Mammary microvascular endothelial cell (primary cell): ENCODE measurements around the gene OLFML2A. TPM values are rescaled to one million over a fixed set of nuclear protein-coding genes. Genes with fewer than 3 reads are reported as not detected.

Experiments used
- total RNA-seq: library from RNA; depleted of rRNA; stranded (reverse); fragments of >200 nt; gene quantifications from 2 replicates; pipeline ENCODE4 v1.2.3, GENCODE V29; 2015

OLFML2A gene
- total RNA-seq, result 0.54 and 1.5 TPM in 2 replicates

GRCh38 chr9:124776954-124777648 lies at the start of gene OLFML2A:
Gene OLFML2A, plus strand, starts transcription at chr9:124777133. Its CDS starts 138 bp downstream, at chr9:124777271.

GRCh38 chr9:124771021-124771866 lies 5.7 kb upstream of the OLFML2A start, which contains the start of gene NR6A1:
Gene NR6A1, minus strand, starts transcription at chr9:124771311.

DNA sequence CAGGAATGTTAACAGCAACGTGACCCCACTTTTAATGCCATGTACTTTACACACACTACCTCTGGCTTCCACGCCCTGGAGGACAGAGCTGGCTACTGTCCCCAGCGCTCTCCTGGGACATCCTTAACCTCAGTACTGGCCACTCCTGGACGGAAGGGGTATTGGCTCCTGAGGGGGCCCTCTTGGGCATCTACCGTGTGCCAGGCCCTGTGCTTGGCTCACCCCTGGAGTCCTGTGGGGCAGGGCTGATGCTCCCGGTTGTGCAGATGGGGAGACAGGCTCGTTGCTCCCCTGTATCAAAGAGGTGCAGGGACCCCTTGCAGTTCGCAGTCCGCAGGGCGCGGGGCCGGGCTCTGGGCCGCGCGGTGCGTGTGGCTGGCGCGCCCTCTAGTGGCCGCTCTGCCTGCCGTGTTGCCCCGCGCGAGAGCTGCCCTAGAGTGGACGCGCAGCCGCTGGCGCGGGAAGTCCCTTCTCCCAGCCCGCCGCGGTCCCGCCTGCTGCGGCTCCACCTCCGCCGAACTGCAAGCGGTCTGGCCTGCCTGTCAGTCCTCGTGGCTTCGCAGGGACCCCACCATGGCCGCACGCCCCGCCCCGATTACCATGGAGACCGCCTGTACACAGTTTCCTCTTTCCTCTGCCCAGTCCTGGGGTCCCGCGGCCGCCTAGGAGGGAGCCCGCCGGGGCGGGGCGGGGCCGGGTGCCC lies 76.0 kb downstream of the OLFML2A start, which contains the start of gene WDR38:
Gene WDR38, plus strand, starts transcription at position 632 of the 703 bp plus-strand sequence. CDS start 72 bp downstream, outside the sequence.

DNA sequence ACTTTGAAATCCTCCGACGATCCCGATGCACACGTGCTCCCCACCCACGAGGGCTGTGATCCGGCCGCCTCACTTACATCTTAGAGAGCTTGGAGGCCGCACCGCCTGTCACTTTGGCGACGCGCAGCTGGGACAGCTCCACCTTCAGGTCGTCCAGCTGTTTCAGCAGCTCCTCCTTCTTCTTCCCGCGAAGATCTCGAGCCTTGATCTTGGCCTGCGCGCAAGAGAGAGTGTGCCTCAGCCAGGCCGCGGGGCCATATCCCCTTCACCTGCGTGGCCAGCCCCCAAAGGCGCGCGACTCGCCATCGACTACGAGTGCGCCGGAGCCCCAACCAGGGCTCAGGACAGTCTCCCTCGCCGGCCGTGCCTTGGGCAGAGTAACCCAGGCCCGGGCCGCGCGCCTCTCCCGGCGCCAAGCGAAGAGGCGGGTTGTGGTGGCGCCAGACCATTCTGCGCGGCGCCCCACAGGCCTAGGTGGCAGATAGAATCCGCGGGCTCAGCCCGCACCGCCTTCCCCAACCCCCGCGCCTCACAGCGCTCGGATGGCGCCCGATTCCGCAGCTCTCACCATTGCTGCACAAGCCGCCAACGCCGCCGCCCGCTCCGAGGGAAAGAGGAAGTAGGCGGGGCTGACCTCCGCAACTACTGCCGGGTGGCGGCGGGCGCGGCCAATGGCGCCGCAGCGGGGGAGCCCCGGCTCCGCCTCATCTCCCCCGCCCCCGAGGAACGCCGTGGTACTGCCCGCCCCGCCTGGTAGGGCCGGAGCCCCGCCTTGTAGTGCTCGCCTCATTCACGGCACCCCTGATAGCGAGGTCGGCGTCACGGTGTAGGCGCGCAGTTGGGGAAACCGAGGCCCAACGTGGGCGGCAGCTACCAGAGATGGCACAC lies 84.7 kb downstream of the OLFML2A start, which contains the start of the genes ARPC5L and RPL35:
Gene ARPC5L, plus strand, starts transcription at position 789 of the 888 bp plus-strand sequence. CDS start 7,161 bp downstream, outside the sequence.
Gene RPL35, minus strand, starts transcription at position 616 of the 888 bp plus-strand sequence. Its CDS starts 45 bp downstream, at position 571.

Other genes starting within 250 kb of the OLFML2A start
- 0.54 and 0.80 TPM in 2 replicates for gene NR6A1, start 5.8 kb upstream of the OLFML2A start, total RNA-seq
- gene WDR38, start 76.3 kb downstream of the OLFML2A start, total RNA-seq, result 0.15 TPM in 1 of 2 replicates, not detected in the other
- gene RPL35, start 84.8 kb downstream of the OLFML2A start, total RNA-seq, result 2,542 and 2,608 TPM in 2 replicates
- gene ARPC5L, start 85.0 kb downstream of the OLFML2A start, total RNA-seq, result 57.4 and 58.0 TPM in 2 replicates
- 11.9 and 17.7 TPM in 2 replicates for gene GOLGA1, start 163.9 kb downstream of the OLFML2A start, total RNA-seq